HEK293 (cell line): ENCODE results near the gene ADRB1.

Experiments used
- GLIS2 ChIP-seq: fragments of 450-650 bp; formaldehyde crosslinking; IDR thresholded peaks from 2 replicates; pipeline ENCODE4 v1.5.1; 2016; ENCODE audit warnings: missing biosample characterization, missing genetic modification characterization
- MZF1 ChIP-seq: fragments of 450-650 bp; formaldehyde crosslinking; IDR thresholded peaks from 2 replicates; pipeline ENCODE4 v1.5.1; 2017; ENCODE audit warnings: missing biosample characterization, missing genetic modification characterization, borderline replicate concordance
- YY1 ChIP-seq: fragments of 450-650 bp; formaldehyde crosslinking; IDR thresholded peaks from 2 replicates; pipeline ENCODE4 v1.5.1; 2018; ENCODE audit warnings: missing biosample characterization, missing genetic modification characterization
- ZBTB17 ChIP-seq: fragments of 450-650 bp; formaldehyde crosslinking; IDR thresholded peaks from 2 replicates; pipeline ENCODE4 v1.5.1; 2016; ENCODE audit warnings: missing biosample characterization, missing genetic modification characterization
- ZFHX2 ChIP-seq: fragments of 450-650 bp; formaldehyde crosslinking; conservative IDR thresholded peaks from 2 replicates; pipeline ENCODE4 v1.5.1; 2016; ENCODE audit warnings: missing biosample characterization, missing genetic modification characterization
- ZNF10 ChIP-seq: fragments of 450-650 bp; formaldehyde crosslinking; IDR thresholded peaks from 2 replicates; pipeline ENCODE4 v1.5.1; 2017; ENCODE audit warnings: missing biosample characterization, missing genetic modification characterization
- ZNF248 ChIP-seq: fragments of 450-650 bp; formaldehyde crosslinking; IDR thresholded peaks from 2 replicates; pipeline ENCODE4 v1.5.1; 2017; ENCODE audit warnings: missing biosample characterization, missing genetic modification characterization
- ZNF324 ChIP-seq: fragments of 450-650 bp; formaldehyde crosslinking; IDR thresholded peaks from 2 replicates; pipeline ENCODE4 v1.5.1; 2016; ENCODE audit warnings: missing biosample characterization, missing genetic modification characterization
- ZNF335 ChIP-seq: fragments of 450-650 bp; formaldehyde crosslinking; conservative IDR thresholded peaks from 2 replicates; pipeline ENCODE4 v1.5.1; 2016; ENCODE audit warnings: missing biosample characterization, missing genetic modification characterization
- ZNF37A ChIP-seq: fragments of 450-650 bp; IDR thresholded peaks from 2 replicates; pipeline ENCODE4 v1.5.1; 2018; ENCODE audit warnings: missing biosample characterization, missing genetic modification characterization
- ZNF398 ChIP-seq: fragments of 450-650 bp; formaldehyde crosslinking; IDR thresholded peaks from 2 replicates; pipeline ENCODE4 v1.5.1; 2017; ENCODE audit warnings: missing biosample characterization, missing genetic modification characterization
- ZNF426 ChIP-seq: fragments of 450-650 bp; formaldehyde crosslinking; IDR thresholded peaks from 2 replicates; pipeline ENCODE4 v1.5.1; 2017; ENCODE audit warnings: missing biosample characterization, missing genetic modification characterization, mild to moderate bottlenecking, inconsistent platforms, moderate library complexity
- ZNF501 ChIP-seq: fragments of 450-650 bp; formaldehyde crosslinking; IDR thresholded peaks from 2 replicates; pipeline ENCODE4 v1.5.1; 2016; ENCODE audit warnings: missing biosample characterization, missing genetic modification characterization
- ZNF558 ChIP-seq: fragments of 450-650 bp; formaldehyde crosslinking; IDR thresholded peaks from 2 replicates; pipeline ENCODE4 v1.5.1; 2016; ENCODE audit warnings: missing biosample characterization, missing genetic modification characterization
- ZNF600 ChIP-seq: fragments of 450-650 bp; formaldehyde crosslinking; IDR thresholded peaks from 2 replicates; pipeline ENCODE4 v1.5.1; 2016; ENCODE audit warnings: missing biosample characterization, missing genetic modification characterization
- ZNF629 ChIP-seq: fragments of 450-650 bp; formaldehyde crosslinking; IDR thresholded peaks from 2 replicates; pipeline ENCODE4 v1.5.1; 2017; ENCODE audit warnings: missing biosample characterization, missing genetic modification characterization
- ZNF692 ChIP-seq: fragments of 450-650 bp; formaldehyde crosslinking; IDR thresholded peaks from 2 replicates; pipeline ENCODE4 v1.5.1; 2016; ENCODE audit warnings: missing biosample characterization, missing genetic modification characterization
- ZNF777 ChIP-seq: fragments of 450-650 bp; formaldehyde crosslinking; IDR thresholded peaks from 2 replicates; pipeline ENCODE4 v1.5.1; 2017; ENCODE audit warnings: missing biosample characterization, missing genetic modification characterization, borderline replicate concordance
- TF ChIP-seq, protein P1 (sequence below): fragments of 450-650 bp; IDR thresholded peaks from 2 replicates; pipeline ENCODE4 v1.5.1; 2018; ENCODE audit warnings: missing biosample characterization, missing genetic modification characterization
- TF ChIP-seq, protein P2 (sequence below): fragments of 450-650 bp; formaldehyde crosslinking; conservative IDR thresholded peaks from 2 replicates; pipeline ENCODE4 v1.5.1; 2016; ENCODE audit warnings: low read depth, missing biosample characterization, missing genetic modification characterization

ADRB1 gene

GRCh38 chr10:114042895-114043531, 653 bp upstream of the ADRB1 start (continued):
- TF ChIP-seq ZBTB17 (tag by site-specific recombination) (peak; percentile 99), YY1 (tag by site-specific recombination) (no peak), ZNF777 (tag by site-specific recombination) (peak; percentile 74; the same call in 1 of the 2 replicates), MZF1 (tag by site-specific recombination) (peak; percentile 34; the same call in 1 of the 2 replicates), ZNF248 (no peak), ZNF10 (tag by site-specific recombination) (no peak), ZNF501 (tag by site-specific recombination) (0 out of 2 replicates have a peak, but pooled peaks have one; percentile 32), ZNF426 (tag by site-specific recombination) (no peak), ZNF600 (tag by site-specific recombination) (peak; percentile 96), ZNF629 (tag by site-specific recombination) (no peak), ZNF324 (tag by site-specific recombination) (no peak), ZNF335 (tag by site-specific recombination) (peak; percentile 90), ZFHX2 (tag by site-specific recombination) (peak; percentile 47; the same call in 1 of the 2 replicates), ZNF37A (tag by site-specific recombination) (no peak), ZNF398 (tag by site-specific recombination) (peak; percentile 89), GLIS2 (peak; percentile 62), ZNF692 (peak; percentile 68), ZNF558 (tag by site-specific recombination) (no peak)
- TF ChIP-seq, protein P1, sequence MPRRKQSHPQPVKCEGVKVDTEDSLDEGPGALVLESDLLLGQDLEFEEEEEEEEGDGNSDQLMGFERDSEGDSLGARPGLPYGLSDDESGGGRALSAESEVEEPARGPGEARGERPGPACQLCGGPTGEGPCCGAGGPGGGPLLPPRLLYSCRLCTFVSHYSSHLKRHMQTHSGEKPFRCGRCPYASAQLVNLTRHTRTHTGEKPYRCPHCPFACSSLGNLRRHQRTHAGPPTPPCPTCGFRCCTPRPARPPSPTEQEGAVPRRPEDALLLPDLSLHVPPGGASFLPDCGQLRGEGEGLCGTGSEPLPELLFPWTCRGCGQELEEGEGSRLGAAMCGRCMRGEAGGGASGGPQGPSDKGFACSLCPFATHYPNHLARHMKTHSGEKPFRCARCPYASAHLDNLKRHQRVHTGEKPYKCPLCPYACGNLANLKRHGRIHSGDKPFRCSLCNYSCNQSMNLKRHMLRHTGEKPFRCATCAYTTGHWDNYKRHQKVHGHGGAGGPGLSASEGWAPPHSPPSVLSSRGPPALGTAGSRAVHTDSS (tag by site-specific recombination), result no peak
- TF ChIP-seq, protein P2, sequence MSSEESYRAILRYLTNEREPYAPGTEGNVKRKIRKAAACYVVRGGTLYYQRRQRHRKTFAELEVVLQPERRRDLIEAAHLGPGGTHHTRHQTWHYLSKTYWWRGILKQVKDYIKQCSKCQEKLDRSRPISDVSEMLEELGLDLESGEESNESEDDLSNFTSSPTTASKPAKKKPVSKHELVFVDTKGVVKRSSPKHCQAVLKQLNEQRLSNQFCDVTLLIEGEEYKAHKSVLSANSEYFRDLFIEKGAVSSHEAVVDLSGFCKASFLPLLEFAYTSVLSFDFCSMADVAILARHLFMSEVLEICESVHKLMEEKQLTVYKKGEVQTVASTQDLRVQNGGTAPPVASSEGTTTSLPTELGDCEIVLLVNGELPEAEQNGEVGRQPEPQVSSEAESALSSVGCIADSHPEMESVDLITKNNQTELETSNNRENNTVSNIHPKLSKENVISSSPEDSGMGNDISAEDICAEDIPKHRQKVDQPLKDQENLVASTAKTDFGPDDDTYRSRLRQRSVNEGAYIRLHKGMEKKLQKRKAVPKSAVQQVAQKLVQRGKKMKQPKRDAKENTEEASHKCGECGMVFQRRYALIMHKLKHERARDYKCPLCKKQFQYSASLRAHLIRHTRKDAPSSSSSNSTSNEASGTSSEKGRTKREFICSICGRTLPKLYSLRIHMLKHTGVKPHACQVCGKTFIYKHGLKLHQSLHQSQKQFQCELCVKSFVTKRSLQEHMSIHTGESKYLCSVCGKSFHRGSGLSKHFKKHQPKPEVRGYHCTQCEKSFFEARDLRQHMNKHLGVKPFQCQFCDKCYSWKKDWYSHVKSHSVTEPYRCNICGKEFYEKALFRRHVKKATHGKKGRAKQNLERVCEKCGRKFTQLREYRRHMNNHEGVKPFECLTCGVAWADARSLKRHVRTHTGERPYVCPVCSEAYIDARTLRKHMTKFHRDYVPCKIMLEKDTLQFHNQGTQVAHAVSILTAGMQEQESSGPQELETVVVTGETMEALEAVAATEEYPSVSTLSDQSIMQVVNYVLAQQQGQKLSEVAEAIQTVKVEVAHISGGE, result peak; percentile 73
